Endodermal cell (in vitro differentiated cells): ENCODE data around the gene SNX22. TPM values are rescaled to one million over a fixed set of nuclear protein-coding genes. Genes with fewer than 3 reads are reported as not detected.
A peak's percentile ranks its signal among the peaks of the same experiment; 100 is the strongest.

Experiments used
- DNase-seq: peaks from one replicate; pipeline ENCODE4 v3.0.0-alpha.2; 2017
- H3K27ac ChIP-seq: 2 replicates; pipeline ENCODE4 v1.5.1; 2013; ENCODE audit warnings: mild to moderate bottlenecking, low read depth, low read length, moderate library complexity
- H3K27me3 ChIP-seq: 2 replicates; pipeline ENCODE4 v1.6.1; 2013; ENCODE audit warnings: mild to moderate bottlenecking, low read length, moderate library complexity; ENCODE audit not compliant: insufficient read depth, control insufficient read depth, poor library complexity, severe bottlenecking
- H3K36me3 ChIP-seq: 2 replicates; pipeline ENCODE4 v1.7.0; 2013; ENCODE audit warnings: mild to moderate bottlenecking, low read length, moderate library complexity; ENCODE audit not compliant: control insufficient read depth, insufficient read depth
- H3K4me1 ChIP-seq: one replicate; pipeline ENCODE4 v1.7.0; 2013; ENCODE audit warnings: low read length; ENCODE audit not compliant: control insufficient read depth, insufficient read depth
- H3K4me3 ChIP-seq: 2 replicates; pipeline ENCODE4 v1.5.1; 2013; ENCODE audit warnings: mild to moderate bottlenecking, low read length, moderate library complexity
- H3K9ac ChIP-seq: 2 replicates; pipeline ENCODE4 v1.6.1; 2013; ENCODE audit warnings: mild to moderate bottlenecking, low read length, moderate library complexity; ENCODE audit not compliant: poor library complexity, severe bottlenecking; ENCODE audit errors: extremely low read depth
- H3K9me3 ChIP-seq: 2 replicates; pipeline ENCODE4 v1.6.1; 2013; ENCODE audit warnings: mild to moderate bottlenecking, low read length, moderate library complexity; ENCODE audit not compliant: control insufficient read depth
- H3K27ac Mint-ChIP-seq: 2 replicates; pipeline ENCODE4 v1.8.0; 2020; ENCODE audit warnings: mixed read lengths
- H3K27me3 Mint-ChIP-seq: 2 replicates; pipeline ENCODE4 v1.8.0; 2021; ENCODE audit warnings: mild to moderate bottlenecking, mixed read lengths; ENCODE audit not compliant: insufficient read depth
- H3K36me3 Mint-ChIP-seq: 2 replicates; pipeline ENCODE4 v1.8.0; 2020; ENCODE audit warnings: low read depth, mixed read lengths
- H3K4me1 Mint-ChIP-seq: 2 replicates; pipeline ENCODE4 v1.8.0; 2020; ENCODE audit warnings: mixed read lengths
- H3K4me3 Mint-ChIP-seq: 2 replicates; pipeline ENCODE4 v1.8.0; 2020; ENCODE audit warnings: mild to moderate bottlenecking, moderate library complexity, mixed read lengths
- H3K9me3 Mint-ChIP-seq: 2 replicates; pipeline ENCODE4 v1.8.0; 2020; ENCODE audit warnings: mild to moderate bottlenecking, mixed read lengths
- WGBS, 2 experiments: methylation state at CpG; one replicate each; pipeline versions ENCODE4 v1.1.5 to v1.1.7; 2013; ENCODE audit warnings: missing lambda C conversion rate in 2 of 2, mixed read lengths in 1 of 2; ENCODE audit not compliant: insufficient coverage in 1 of 2, insufficient read length in 1 of 2; 5-methylcytosine and 5-hydroxymethylcytosine counted together
- total RNA-seq, 2 donors: library from RNA; stranded (reverse); fragmentation: NEBNext Ultra II Directional in 1 of 2; extraction: Animal tissue kit (Norgen Biotek cat#: 25700) in 1 of 2; gene quantifications; 2 replicates in 1 of 2; 3 replicates in 1 of 2; pipeline ENCODE4 v1.2.1, GENCODE V29; 2021
- TF ChIP-seq, protein P1 (sequence below): fragments of 200-600 bp; sonication (generic); conservative IDR thresholded peaks from 2 replicates; pipeline ENCODE4 v1.5.0; 2021; ENCODE audit warnings: antibody characterized with exemption, mild to moderate bottlenecking

SNX22 gene
- total RNA-seq, 2 donors from 2014 or later = 1.6 to 2.6 TPM

DNA sequence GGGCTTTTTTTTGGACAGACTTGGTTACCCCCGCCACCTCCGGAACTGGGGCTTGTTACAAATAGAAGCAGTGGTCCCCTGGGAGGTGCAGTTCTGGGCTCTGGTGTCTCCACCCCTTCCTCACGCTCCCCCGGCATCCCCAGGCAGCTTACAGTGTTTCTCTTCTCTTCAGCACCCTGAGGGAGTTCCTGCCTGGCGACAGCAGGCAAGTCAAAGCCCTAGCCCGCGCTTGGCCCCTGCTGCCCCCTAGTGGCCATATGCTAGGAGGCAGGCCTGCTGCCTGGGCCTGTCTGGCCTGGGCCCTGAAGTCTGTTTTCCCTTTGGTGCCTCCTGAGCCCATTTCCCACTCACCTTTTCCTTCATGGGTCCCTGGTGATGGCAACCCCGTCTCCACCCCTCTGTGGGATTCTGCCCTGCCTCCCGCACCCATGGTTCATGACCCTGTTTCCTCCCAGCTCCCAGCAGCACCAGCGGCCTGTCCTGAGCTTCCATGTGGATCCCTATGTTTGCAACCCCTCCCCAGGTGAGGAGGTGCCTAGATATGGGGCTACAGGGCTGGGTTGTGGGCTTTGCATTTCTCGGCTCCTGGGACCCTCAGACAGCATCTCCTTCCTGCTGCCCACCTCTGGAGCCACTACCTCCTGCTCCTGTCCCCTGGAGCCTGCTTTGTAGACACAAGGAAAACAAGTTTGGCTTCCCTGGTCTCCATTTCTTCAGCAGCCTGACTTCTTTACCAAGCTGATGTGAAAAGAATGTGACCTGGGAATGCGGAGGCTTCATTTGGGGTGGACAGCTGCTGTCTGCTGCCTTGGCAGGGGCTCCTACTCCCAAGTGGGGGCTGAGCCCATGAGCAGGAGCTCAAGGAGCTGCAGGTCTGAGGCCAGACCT lies 2.2 kb downstream of the SNX22 start:
- H3K9me3 ChIP-seq = no peaks in the 10 kb centered on the region
- no peak overlapping the region for H3K4me3 ChIP-seq
- Mint-ChIP-seq H3K4me1 (peaks cover 10% of the 10 kb centered on the region), H3K4me3 (peak overlapping the region; percentile 60), H3K27ac (peak overlapping the region; percentile 87), H3K27me3 (peaks cover 34% of the 10 kb centered on the region), H3K9me3 (no peaks in the 10 kb centered on the region), H3K36me3 (peaks cover 38% of the 10 kb centered on the region)
- peaks cover 35% of the 10 kb centered on the region for H3K36me3 ChIP-seq
- WGBS, 2 experiments = 30 to 35% methylated on average over 10 to 12 of the region's 12 CpGs
- peak; percentile 99 for DNase-seq
- no peaks in the 10 kb centered on the region for H3K4me1 ChIP-seq
- TF ChIP-seq, protein P1, sequence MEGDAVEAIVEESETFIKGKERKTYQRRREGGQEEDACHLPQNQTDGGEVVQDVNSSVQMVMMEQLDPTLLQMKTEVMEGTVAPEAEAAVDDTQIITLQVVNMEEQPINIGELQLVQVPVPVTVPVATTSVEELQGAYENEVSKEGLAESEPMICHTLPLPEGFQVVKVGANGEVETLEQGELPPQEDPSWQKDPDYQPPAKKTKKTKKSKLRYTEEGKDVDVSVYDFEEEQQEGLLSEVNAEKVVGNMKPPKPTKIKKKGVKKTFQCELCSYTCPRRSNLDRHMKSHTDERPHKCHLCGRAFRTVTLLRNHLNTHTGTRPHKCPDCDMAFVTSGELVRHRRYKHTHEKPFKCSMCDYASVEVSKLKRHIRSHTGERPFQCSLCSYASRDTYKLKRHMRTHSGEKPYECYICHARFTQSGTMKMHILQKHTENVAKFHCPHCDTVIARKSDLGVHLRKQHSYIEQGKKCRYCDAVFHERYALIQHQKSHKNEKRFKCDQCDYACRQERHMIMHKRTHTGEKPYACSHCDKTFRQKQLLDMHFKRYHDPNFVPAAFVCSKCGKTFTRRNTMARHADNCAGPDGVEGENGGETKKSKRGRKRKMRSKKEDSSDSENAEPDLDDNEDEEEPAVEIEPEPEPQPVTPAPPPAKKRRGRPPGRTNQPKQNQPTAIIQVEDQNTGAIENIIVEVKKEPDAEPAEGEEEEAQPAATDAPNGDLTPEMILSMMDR = peak; percentile 99
- peaks cover 19% of the 10 kb centered on the region for H3K27me3 ChIP-seq
- peak overlapping the region; percentile 44 for H3K27ac ChIP-seq
- no peak overlapping the region for H3K9ac ChIP-seq

DNA sequence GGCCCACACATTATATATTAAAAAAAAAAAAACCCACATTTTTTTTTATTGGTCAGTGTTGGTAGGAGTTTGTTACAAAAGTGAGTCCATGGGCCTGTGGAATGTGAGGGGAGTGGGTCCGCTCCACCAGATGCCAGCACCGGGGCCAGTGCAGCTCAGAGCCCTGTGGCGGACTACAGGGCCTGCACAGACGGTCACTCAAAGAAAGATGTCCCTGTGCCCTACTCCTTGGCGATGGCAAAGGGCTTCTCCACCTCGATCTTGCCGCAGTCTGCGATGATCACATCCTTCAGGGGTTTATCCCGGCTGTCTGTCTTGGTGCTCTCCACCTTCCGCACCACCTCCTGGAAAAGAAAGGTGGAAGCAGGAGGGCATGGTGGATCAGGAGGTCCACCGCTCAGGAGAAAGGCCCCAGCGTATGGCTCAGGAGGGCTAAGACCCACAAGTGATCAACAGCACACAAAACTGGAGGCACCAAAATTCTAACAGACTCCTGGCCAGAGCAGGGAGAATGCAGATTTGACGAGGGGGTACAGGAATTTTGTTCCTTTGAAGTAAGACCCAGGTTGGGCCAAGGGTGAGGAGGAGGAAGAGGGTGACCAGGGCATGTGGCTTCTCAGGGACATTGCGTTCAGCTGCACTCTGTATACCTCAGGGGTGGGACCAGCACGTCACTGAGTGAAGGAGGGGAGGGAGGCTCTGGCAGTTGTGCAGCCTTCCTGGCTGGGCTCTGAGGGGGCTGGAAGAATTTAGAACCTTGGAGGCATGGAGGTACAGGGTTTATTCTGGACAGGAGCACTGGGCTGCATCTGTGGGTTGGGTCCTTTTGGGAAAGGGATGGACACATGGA lies 4.5 kb downstream of the SNX22 start:
- TF ChIP-seq, protein P1 = no peak
- H3K9me3 ChIP-seq = no peaks in the 10 kb centered on the region
- H3K27ac ChIP-seq = no peak overlapping the region
- H3K4me1 ChIP-seq = peaks cover 6% of the 10 kb centered on the region
- Mint-ChIP-seq H3K27me3 (peaks cover 18% of the 10 kb centered on the region), H3K9me3 (no peaks in the 10 kb centered on the region), H3K4me1 (peaks cover 13% of the 10 kb centered on the region), H3K4me3 (no peak overlapping the region), H3K36me3 (peaks cover 55% of the 10 kb centered on the region), H3K27ac (peak overlapping the region; percentile 14)
- WGBS, 2 experiments = 95 to 97% methylated on average over 13 to 15 of the region's 15 CpGs
- peaks cover 53% of the 10 kb centered on the region for H3K36me3 ChIP-seq
- no peak for DNase-seq
- peaks cover 19% of the 10 kb centered on the region for H3K27me3 ChIP-seq
- H3K4me3 ChIP-seq = no peak overlapping the region
- H3K9ac ChIP-seq = no peak overlapping the region

DNA sequence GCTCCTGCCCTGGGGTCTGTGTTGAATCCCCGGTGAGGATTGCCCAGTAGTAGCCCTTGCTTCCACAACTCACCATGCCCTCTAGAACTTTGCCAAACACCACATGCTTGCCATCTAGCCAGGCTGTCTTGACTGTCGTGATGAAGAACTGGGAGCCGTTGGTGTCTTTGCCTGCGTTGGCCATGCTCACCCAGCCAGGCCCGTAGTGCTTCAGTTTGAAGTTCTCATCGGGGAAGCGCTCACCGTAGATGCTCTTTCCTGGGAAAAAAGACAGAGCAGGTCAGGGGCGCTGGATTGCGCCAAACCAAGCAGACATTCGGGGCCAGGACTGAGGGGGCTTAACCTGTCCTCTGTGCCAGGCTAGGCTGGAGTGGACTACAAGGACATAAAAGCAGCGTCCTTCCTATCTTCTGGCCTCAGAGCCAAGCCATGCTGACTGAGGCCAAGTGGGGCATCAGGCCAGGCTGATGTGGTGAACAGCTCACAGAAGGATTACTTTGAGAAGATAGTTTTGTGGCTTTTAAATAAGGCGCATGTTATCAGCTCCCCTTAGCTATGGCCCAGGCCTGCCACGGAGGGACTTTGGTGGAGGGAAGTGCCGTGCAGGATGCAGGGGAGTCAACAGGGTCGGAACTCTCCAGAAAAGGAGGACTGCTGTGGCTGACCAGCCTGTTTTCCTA lies 5.3 kb downstream of the SNX22 start:
- H3K4me1 Mint-ChIP-seq = peaks cover 16% of the 10 kb centered on the region
- H3K27me3 ChIP-seq = peaks cover 16% of the 10 kb centered on the region
- DNase-seq = no peak
- H3K4me3 ChIP-seq = no peak overlapping the region
- 96% methylated on average over 10 to 16 of the region's 16 CpGs for WGBS, 2 experiments
- no peak overlapping the region for H3K27ac ChIP-seq
- no peak overlapping the region for H3K4me3 Mint-ChIP-seq
- H3K9me3 Mint-ChIP-seq = no peaks in the 10 kb centered on the region
- peak overlapping the region; percentile 10 for H3K27ac Mint-ChIP-seq
- peaks cover 6% of the 10 kb centered on the region for H3K4me1 ChIP-seq
- H3K36me3 Mint-ChIP-seq = peaks cover 57% of the 10 kb centered on the region
- H3K36me3 ChIP-seq = peaks cover 53% of the 10 kb centered on the region
- no peaks in the 10 kb centered on the region for H3K9me3 ChIP-seq
- peaks cover 16% of the 10 kb centered on the region for H3K27me3 Mint-ChIP-seq
- H3K9ac ChIP-seq = no peak overlapping the region
- TF ChIP-seq, protein P1 = no peak
